A549 treated with CpdA at 1 μM for 4 hours (cell line): ENCODE results near the gene PAX4. TPM values are rescaled to one million over a fixed set of nuclear protein-coding genes. Genes with fewer than 3 reads are reported as not detected.

Source experiments
- total RNA-seq: library from RNA; stranded (reverse); fragments of 200-300 nt; extraction: Qiagen RNA extraction; gene quantifications from 5 replicates; pipeline ENCODE4 v1.2.3, GENCODE V29; 2022; ENCODE audit warnings: low read depth

The PAX4 gene
- not detected in 5 replicates for total RNA-seq

GRCh38 chr7:127618042-127618441 lies at the start of gene PAX4:
TSS of gene PAX4 (minus strand) at chr7:127618142. CDS start at chr7:127615928, 2,214 bp downstream.

GRCh38 chr7:127651556-127652332 lies 33.8 kb upstream of the PAX4 start, which contains the start of gene SND1:
TSS of gene SND1 (plus strand) at chr7:127652194. CDS start at chr7:127652374, 180 bp downstream.

GRCh38 chr7:127588019-127588696 lies 29.8 kb downstream of the PAX4 start, which contains the start of gene ARF5:
TSS of gene ARF5 (plus strand) at chr7:127588411. CDS start at chr7:127588499, 88 bp downstream.

GRCh38 chr7:127585044-127585953 lies 32.6 kb downstream of the PAX4 start, which contains the start of gene GCC1:
TSS of gene GCC1 (minus strand) at chr7:127585596. CDS start at chr7:127585182, 414 bp downstream.

Other genes with a start within 250 kb of the PAX4 start
- 8.9 to 13.1 TPM (median 10.0 TPM) in 5 replicates for gene ZNF800, start 225.4 kb downstream of the PAX4 start, total RNA-seq
- gene GCC1, start 32.5 kb downstream of the PAX4 start, total RNA-seq, result 14.4 to 15.5 TPM (median 14.9 TPM) in 5 replicates
- 151 to 186 TPM (median 163 TPM) in 5 replicates for gene ARF5, start 29.7 kb downstream of the PAX4 start, total RNA-seq
- gene FSCN3, start 24.4 kb downstream of the PAX4 start, total RNA-seq, result 0.17 to 0.30 TPM in 2 of 5 replicates, not detected in the others
- gene SND1, start 34.1 kb upstream of the PAX4 start, total RNA-seq, result 105 to 116 TPM (median 114 TPM) in 5 replicates